ENCODE data around the gene AQP1. TPM values are rescaled to one million over a fixed set of nuclear protein-coding genes. Genes with fewer than 3 reads are reported as not detected.

The AQP1 gene
- total RNA-seq, 1 donor from 2014 or later = not detected

GRCh38 chr7:30915751-30916150 lies 4.1 kb downstream of the AQP1 start:
- DNase-seq = no peak
- no peaks in the 10 kb centered on the region for H3K36me3 Mint-ChIP-seq (ENCODE audit: unreplicated experiment)
- H3K27ac Mint-ChIP-seq (ENCODE audit: unreplicated experiment) = no peak overlapping the region
- H3K9me3 Mint-ChIP-seq (ENCODE audit: unreplicated experiment) = peaks cover 3% of the 10 kb centered on the region
- peaks cover 9% of the 10 kb centered on the region for H3K27me3 Mint-ChIP-seq (ENCODE audit: unreplicated experiment)
- H3K4me1 Mint-ChIP-seq (ENCODE audit: low read depth, unreplicated experiment) = peaks cover 15% of the 10 kb centered on the region
- H3K4me3 Mint-ChIP-seq (ENCODE audit: unreplicated experiment) = no peak overlapping the region
- no peak for TF ChIP-seq CTCF (IDR thresholded peaks at IDR 0.05; ENCODE audit: partially characterized antibody, unreplicated experiment)

GRCh38 chr7:30916255-30916654 lies 4.6 kb downstream of the AQP1 start:
- no peak for DNase-seq
- Mint-ChIP-seq H3K4me1 (ENCODE audit: low read depth, unreplicated experiment) (peaks cover 15% of the 10 kb centered on the region), H3K27ac (ENCODE audit: unreplicated experiment) (no peak overlapping the region)

DNA sequence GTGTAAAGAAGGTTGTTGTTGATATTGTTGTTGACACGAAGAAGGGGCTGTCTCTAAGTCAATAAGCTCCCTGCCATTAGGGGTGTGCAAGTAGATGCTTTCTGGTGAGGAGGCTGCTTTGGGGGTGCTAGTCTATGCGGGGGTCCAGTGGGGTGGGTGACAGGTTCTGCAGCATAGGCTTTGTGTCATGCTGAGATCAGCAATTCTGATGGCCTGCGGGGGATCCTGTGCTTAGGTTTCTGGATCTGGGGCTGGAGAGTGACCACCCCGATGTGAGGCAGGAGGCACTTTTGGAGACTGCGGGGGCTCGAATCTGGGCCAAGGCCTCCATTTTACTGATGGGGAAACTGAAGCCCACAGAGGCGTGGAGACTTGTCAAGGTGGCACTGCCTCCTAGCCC lies 5.1 kb downstream of the AQP1 start:
- H3K4me1 Mint-ChIP-seq (ENCODE audit: low read depth, unreplicated experiment) = peaks cover 15% of the 10 kb centered on the region
- DNase-seq = no peak
- H3K36me3 Mint-ChIP-seq (ENCODE audit: unreplicated experiment) = no peaks in the 10 kb centered on the region
- peaks cover 9% of the 10 kb centered on the region for H3K27me3 Mint-ChIP-seq (ENCODE audit: unreplicated experiment)
- peaks cover 3% of the 10 kb centered on the region for H3K9me3 Mint-ChIP-seq (ENCODE audit: unreplicated experiment)
- no peak overlapping the region for H3K4me3 Mint-ChIP-seq (ENCODE audit: unreplicated experiment)
- TF ChIP-seq CTCF (IDR thresholded peaks at IDR 0.05; ENCODE audit: partially characterized antibody, unreplicated experiment) = no peak
- H3K27ac Mint-ChIP-seq (ENCODE audit: unreplicated experiment) = no peak overlapping the region

More at GRCh38 chr7:30916255-30916654, 4.6 kb downstream of the AQP1 start:
- no peak for TF ChIP-seq CTCF (IDR thresholded peaks at IDR 0.05; ENCODE audit: partially characterized antibody, unreplicated experiment)
- Mint-ChIP-seq H3K4me3 (ENCODE audit: unreplicated experiment) (no peak overlapping the region), H3K9me3 (ENCODE audit: unreplicated experiment) (peaks cover 3% of the 10 kb centered on the region), H3K36me3 (ENCODE audit: unreplicated experiment) (no peaks in the 10 kb centered on the region), H3K27me3 (ENCODE audit: unreplicated experiment) (peaks cover 9% of the 10 kb centered on the region)

- H3K36me3 Mint-ChIP-seq (ENCODE audit: unreplicated experiment) = no peaks in the 10 kb centered on the region
- peaks cover 6% of the 10 kb centered on the region for H3K27me3 Mint-ChIP-seq (ENCODE audit: unreplicated experiment)
- peaks cover 15% of the 10 kb centered on the region for H3K4me1 Mint-ChIP-seq (ENCODE audit: low read depth, unreplicated experiment)
- DNase-seq = no peak
- H3K4me3 Mint-ChIP-seq (ENCODE audit: unreplicated experiment) = no peak overlapping the region
- no peak for TF ChIP-seq CTCF (IDR thresholded peaks at IDR 0.05; ENCODE audit: partially characterized antibody, unreplicated experiment)
- H3K27ac Mint-ChIP-seq (ENCODE audit: unreplicated experiment) = no peak overlapping the region
- H3K9me3 Mint-ChIP-seq (ENCODE audit: unreplicated experiment) = peaks cover 3% of the 10 kb centered on the region
These were observed 5.7 kb downstream of the AQP1 start for GRCh38 chr7:30917216-30917893.

DNA sequence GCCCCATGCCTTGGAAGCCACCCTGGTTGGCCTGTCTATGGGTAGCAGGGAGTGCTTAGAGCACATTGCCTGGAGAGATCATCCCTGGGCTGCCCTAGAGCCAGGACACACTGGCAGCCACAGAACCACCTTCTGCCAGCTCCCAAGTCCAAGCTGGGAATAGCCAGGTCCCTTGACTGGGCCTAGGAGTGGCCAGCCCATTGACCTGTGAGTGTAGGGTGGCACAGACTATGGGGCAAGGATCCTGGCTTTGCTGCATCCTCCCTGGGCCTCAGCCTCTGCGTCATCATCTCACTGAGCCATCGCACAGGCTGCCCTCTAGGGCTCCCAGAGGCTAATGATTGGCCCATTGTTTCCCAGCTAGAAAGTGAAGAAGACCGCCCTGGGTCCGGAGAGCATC lies 7.0 kb downstream of the AQP1 start:
- TF ChIP-seq CTCF (IDR thresholded peaks at IDR 0.05; ENCODE audit: partially characterized antibody, unreplicated experiment) = no peak
- H3K9me3 Mint-ChIP-seq (ENCODE audit: unreplicated experiment) = peaks cover 2% of the 10 kb centered on the region
- H3K4me1 Mint-ChIP-seq (ENCODE audit: low read depth, unreplicated experiment) = peaks cover 6% of the 10 kb centered on the region
- no peak overlapping the region for H3K4me3 Mint-ChIP-seq (ENCODE audit: unreplicated experiment)
- no peaks in the 10 kb centered on the region for H3K36me3 Mint-ChIP-seq (ENCODE audit: unreplicated experiment)
- DNase-seq = peak; percentile 8
- no peak overlapping the region for H3K27ac Mint-ChIP-seq (ENCODE audit: unreplicated experiment)
- peaks cover 3% of the 10 kb centered on the region for H3K27me3 Mint-ChIP-seq (ENCODE audit: unreplicated experiment)

All from glutamatergic neuron (in vitro differentiated cells).